GM15510 (cell line): Measurements from ENCODE around the gene KATNB1.

Experiments
- POLR2A ChIP-seq: IDR thresholded peaks from 3 replicates; pipeline ENCODE4 v1.6.1; 2011; ENCODE audit warnings: borderline replicate concordance; ENCODE audit not compliant: insufficient read length; ENCODE audit errors: extremely low read depth

KATNB1 gene

DNA sequence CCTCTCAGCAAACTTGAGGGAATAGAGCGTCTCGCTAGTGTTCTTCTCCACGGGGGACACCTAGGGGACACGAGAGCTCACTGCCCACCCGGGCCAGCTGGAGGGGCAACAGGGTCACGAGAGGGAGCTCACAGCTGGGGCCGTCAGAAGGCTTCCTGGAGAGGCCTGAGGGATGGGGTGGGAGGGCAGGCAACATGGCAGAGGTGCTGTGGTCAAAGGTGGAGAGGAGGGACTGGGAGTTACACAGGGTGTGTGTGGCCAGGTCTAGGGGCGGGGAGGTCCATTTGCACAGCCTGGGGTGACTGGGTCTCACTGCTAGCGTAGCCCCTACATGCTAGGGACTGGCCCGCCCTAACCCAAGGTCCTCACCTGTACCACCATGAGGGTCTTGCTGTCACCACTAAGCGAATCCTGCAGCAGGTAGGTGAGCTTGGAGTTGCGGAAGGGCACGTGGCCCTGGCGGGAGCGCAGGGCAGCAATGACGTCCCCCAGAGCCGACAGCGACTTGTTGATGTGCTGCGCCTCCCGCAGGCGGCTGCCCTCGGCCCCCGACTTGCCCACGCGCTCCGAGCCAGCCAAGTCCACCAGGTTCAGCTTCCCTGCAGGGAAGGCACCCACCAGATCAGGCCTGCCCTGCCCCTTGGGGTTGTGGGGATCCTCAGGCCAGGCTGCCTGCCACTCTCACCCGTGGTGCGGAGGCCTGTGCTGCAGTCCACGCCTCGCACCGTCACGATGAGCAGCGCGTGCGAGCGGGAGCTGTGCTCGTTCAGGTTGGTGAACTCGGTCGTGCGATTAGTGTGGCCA, 25.0 kb downstream of the KATNB1 start:
- TF ChIP-seq POLR2A, result no peak

GRCh38 chr16:57761301-57761700, 25.7 kb downstream of the KATNB1 start:
- no peak for TF ChIP-seq POLR2A

DNA sequence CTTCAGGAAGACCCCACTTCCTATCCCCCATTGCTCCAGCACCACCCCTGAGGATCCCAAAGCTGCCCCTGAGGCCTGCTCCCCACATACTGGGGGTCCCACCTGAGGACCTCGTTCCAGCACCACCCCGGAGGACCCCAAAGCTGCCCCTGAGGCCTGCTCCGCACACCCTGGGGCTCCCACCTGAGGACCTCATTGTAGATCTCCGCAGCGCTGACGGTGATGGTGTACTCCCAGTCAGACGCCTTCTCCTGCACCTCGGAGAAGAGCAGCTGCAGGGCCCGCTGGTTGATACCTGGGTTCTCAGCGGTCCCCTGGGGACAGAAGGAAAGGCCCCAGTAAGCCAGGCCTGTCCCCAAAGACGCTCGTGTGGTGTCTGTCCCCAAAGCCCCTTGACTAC, 26.4 kb downstream of the KATNB1 start:
- TF ChIP-seq POLR2A, result no peak

DNA sequence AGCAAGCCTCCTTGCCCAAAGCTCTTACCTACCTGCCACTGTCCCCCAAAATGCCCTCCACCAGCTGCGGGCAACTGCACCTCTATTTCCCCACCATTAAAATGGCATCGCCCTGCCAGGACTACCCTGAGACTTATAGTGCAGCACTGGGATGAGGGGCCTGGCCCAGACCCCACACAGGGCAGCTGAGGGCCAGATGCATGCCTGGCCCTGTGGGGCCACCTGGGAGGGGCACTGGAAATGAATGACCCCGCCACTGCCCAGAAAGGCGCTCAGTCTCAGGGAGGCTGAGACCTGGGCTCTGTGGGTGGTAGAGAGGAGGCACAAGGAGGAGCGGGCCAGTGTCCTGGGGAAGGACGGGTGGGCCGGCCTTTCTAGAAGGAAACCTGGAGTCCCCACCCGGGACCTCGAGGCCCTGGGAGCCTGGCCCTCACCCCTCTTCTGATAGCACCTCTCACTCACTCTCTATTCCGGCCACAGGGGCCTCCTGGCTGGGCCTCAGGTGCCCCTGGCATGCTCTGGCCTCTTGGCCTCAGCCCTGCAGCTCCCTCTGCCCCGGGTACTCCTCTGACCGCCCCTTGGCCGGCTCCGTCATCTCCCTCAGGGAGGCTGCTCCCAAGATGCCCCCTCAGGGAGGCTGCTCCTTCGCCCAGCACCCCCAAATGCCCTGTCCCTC, 26.9 kb downstream of the KATNB1 start:
- TF ChIP-seq POLR2A, result no peak

DNA sequence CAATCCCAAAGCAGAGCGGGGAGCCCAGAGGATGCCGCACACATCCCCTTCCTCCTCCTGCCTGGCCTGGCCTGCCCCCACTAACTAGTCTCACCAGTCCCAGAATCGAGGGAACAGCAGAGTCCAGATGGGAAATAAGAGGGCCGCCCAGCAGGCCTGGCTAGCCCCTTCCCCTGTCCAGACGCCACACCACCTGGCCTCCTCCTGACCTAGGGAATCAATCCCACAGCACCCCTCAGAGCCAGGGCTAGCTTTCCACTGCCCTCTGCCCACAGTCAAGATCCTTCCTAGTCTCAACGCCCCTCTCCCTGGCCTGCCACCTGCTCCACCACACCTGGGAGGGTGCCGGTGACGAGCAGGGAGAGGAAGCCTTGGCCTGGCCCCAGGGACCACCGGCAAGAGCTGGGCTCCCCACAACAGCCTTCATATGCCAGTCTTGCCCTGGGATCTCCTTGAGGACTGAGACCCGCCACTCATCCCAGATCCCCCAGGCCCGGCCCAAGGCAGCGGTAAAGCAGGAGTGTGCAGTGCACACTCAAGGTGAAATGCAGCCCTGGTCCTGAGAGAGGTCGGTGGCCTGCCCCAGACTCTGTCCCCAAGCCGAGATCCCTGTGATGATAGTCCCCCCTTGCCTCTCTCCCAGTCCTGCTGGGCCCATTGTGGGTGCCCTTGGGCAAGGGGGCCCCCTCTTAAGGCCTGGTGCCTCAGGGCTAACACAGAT, 27.9 kb downstream of the KATNB1 start:
- no peak for TF ChIP-seq POLR2A

DNA sequence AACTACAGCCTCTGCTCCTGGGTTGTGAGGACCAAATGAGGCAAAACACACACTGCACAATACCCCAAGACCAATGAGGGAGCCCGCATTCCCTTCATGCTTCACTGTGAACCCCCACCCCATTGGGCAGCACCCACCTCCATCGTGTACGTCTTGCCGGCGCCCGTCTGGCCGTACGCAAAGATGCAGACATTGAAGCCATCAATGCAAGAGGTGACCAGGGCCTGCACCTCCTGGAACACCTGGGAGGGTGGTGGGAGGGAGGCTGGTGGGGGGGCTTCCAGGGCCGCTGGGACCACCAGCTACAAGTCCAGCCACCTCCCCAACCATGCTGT, 28.4 kb downstream of the KATNB1 start:
- no peak for TF ChIP-seq POLR2A

DNA sequence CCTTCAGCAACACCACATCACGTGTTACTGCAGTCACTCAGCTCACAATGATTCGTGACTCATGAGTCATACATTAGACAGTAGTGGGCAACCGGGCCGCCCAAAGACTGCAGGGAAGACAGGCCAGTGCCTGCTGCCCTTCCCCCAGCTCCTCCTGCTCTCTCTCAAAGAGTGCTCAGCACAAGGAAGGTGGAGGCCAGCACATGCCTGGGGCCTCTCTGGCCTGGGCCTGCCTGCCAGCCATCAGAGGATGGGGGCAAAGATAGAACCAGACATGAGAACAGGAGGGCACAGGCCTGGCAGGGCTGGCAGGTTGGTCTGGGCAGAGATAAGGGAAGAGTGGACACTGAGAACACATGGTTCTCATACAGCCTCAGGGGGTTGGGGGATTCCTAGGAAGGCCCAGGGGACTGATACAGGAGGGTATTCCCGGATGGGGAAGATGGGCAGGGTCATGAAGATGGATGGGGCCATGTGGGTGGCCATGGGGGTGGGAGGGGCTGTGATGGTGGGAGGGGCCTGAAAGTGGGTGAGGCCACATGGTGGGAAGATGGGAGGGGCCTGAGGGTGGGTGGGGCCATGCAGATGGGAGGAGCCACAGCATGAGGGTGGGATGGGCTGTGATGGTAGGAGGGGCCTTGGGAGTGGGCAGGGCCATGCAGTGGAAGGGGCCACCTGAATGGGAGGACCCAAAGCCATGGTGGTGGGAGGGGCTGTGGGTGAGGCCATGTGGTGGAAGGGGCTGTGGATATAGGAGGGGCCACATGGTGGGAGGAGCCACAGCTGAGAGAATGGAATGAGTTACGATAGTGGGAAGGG, 29.0 kb downstream of the KATNB1 start:
- no peak for TF ChIP-seq POLR2A

- TF ChIP-seq POLR2A, result no peak
These were observed 29.7 kb downstream of the KATNB1 start for GRCh38 chr16:57765160-57765728.

DNA sequence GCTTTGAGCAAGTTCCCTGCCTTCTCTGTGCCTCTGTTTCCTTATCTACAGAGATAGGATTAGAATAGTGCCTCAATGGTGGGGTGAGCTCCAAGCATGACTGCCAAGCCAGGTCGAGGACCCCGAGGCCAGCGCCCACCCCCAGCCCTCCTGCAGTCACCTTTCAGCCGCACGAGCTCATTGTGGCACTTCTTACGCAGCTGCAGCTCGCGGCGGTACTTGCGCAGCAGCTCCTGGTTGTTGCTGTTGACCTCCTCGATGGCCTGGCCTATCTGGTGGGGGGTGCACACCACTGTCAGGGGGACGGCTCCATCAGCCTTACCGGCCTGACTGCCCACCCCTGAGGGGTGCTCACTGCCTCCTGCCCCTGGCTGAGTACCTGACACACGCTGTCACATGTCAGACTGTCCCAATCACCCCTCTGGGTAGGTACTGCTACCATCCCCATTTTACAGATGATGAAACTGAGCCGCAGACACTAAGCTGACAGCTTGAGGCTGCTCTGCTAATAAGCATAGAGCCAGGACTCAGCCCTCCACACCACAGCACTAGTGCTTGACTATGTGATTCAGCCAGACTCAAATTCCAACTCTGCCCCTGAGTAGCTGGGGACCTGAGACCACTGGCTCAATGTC, 31.3 kb downstream of the KATNB1 start:
- TF ChIP-seq POLR2A, result no peak

DNA sequence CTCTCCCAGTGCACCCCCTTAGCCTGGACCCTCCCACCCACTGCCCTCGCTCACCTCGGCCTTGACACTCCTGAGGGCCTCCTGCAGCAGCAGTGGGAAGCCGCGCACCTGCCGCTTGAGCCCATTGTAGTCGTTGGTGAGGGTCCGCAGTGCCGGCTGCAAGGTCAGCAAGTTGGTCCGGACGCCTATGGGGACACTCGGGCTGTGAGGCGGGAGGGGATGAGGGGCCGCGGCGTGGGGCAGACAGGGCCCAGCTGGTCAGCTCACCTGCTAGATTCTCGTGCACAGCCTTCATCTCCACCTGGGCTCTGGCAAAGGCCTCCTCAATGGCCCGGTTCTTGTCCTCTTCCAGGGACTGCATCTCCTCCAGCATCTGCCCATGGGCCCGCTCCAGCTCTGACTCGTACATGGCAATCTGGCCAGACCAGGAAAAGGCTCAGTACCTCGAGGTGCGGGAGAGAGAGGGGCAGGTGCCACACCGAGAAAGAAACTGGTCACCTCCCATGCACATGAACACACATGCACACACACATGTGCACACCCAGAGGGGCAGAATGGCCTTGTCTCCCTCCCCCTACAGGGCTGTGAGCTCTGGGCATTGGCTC, 34.1 kb downstream of the KATNB1 start:
- no peak for TF ChIP-seq POLR2A

DNA sequence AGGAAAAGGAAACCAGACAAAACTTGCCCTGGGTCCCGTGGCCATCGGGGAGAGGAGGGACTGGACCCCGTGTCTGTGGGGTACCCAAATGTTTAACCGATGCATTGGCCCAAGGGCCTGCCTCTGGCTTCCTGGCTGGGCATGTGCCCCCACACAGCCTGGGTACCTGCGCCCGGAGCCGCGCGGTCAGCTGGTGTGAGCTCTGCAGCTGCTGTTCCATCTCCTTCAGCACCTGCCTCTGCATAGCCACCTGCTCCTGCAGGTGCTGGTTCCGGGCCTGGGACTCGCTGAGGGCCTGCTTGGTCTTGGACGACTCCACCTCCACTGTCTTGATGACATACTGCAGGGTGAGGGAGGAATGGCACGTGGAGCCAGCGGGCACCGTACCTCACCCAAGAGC, 34.8 kb downstream of the KATNB1 start:
- no peak for TF ChIP-seq POLR2A

DNA sequence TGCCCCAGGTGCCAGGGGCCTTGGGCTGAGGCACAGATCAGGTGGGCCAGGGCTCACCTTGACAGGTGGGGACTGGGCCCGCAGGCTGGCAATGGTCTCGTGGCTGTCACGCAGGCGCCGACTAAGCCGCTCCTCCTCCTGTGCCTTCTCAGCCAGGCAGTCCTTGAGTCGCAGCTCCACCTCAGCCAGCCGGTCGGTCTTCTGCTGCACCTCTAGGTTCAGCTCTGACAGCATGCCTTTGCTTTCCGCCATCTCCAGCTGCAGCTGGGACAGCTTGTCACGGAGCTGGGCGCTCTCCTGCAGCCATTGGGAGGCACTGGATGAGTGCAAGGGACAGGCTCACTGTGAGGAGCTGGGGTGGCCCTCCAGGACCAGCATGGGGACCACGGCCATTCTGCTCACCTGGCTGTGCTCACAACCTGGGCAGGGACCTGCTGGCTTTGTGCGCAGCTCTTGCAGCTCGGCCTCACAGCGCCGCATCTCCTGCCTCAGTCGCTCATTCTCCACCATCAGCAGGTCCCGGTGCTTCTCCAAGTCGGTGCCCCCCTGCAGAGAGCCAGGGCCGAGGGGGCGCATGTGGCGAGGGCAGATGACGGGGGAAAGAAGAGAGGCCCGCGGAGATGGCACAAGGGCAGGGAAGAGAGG, 35.7 kb downstream of the KATNB1 start:
- TF ChIP-seq POLR2A, result no peak

DNA sequence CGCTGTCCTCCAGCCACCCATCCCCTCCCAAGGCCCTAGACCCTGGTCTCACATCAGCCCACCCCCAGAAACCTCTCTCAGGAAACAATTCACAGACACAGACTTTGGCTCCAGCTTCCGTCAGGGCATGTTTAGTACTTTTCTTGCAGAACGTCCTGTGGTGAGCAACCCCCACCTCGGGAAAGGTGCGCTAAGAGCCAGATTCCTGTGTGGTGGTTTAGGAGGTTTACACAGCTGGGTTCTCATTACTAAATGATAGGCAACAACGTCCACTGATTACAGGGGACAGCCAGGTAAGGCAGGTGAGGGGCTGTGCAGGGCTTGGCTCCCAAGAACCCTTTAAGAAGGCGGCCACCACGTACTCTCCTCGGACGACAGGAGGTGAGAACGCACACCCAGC, 37.4 kb downstream of the KATNB1 start:
- no peak for TF ChIP-seq POLR2A
